Neural cell (in vitro differentiated cells): Measurements from ENCODE around the gene CELF4. TPM values are rescaled to one million over a fixed set of nuclear protein-coding genes. Genes with fewer than 3 reads are reported as not detected.

Source experiments
- H2AFZ ChIP-seq: fragments of 200-600, 300-800 bp; sonication (generic), shearing (Covaris generic); 2 replicates; pipeline ENCODE4 v1.6.0; 2014; ENCODE audit warnings: low read depth, mild to moderate bottlenecking, antibody characterized with exemption, low read length, moderate library complexity
- H3F3A ChIP-seq: fragments of 200-600 bp; shearing (Covaris generic); 2 replicates; pipeline ENCODE4 v1.6.1; 2016; ENCODE audit warnings: mild to moderate bottlenecking, moderate library complexity, mixed read lengths, antibody characterized with exemption, low read length; ENCODE audit not compliant: insufficient read depth, poor library complexity, severe bottlenecking
- H3K27ac ChIP-seq: fragments of 200-600, 300-800 bp; sonication (generic), shearing (Covaris generic); 2 replicates; pipeline ENCODE4 v1.5.1; 2014; ENCODE audit warnings: mild to moderate bottlenecking, low read length, moderate library complexity
- H3K27me3 ChIP-seq: fragments of 300-800, 200-600 bp; sonication (generic), shearing (Covaris generic); 2 replicates; pipeline ENCODE4 v1.6.0; 2014; ENCODE audit warnings: mild to moderate bottlenecking, low read depth, low read length, moderate library complexity; ENCODE audit not compliant: insufficient read depth
- H3K36me3 ChIP-seq: fragments of 300-800, 200-600 bp; sonication (generic), shearing (Covaris generic); 2 replicates; pipeline ENCODE4 v1.5.1; 2014; ENCODE audit warnings: mild to moderate bottlenecking, antibody characterized with exemption, low read length, moderate library complexity; ENCODE audit not compliant: insufficient read depth
- H3K4me2 ChIP-seq: fragments of 300-800, 200-600 bp; sonication (generic), shearing (Covaris generic); 2 replicates; pipeline ENCODE4 v1.6.0; 2014; ENCODE audit warnings: mild to moderate bottlenecking, low read length
- H3K4me3 ChIP-seq: fragments of 300-800, 200-600 bp; sonication (generic), shearing (Covaris generic); 2 replicates; pipeline ENCODE4 v1.5.1; 2014; ENCODE audit warnings: mild to moderate bottlenecking, low read length, moderate library complexity
- H3K79me2 ChIP-seq: fragments of 200-600 bp; shearing (Covaris generic); replicated peaks from 2 replicates; pipeline ENCODE4 v1.6.0; 2014; ENCODE audit warnings: mild to moderate bottlenecking, low read length, moderate library complexity; ENCODE audit not compliant: insufficient read depth
- H3K9ac ChIP-seq: fragments of 300-800, 200-600 bp; sonication (generic), shearing (Covaris generic); 2 replicates; pipeline ENCODE4 v1.6.1; 2016; ENCODE audit warnings: mild to moderate bottlenecking, low read length, mixed read lengths
- H3K9me2 ChIP-seq: fragments of 200-600 bp; shearing (Covaris generic); 2 replicates; pipeline ENCODE4 v1.6.1; 2016; ENCODE audit warnings: mild to moderate bottlenecking, low read length, mixed read lengths; ENCODE audit not compliant: insufficient read depth
- H3K9me3 ChIP-seq: fragments of 200-600, 300-800 bp; sonication (generic), shearing (Covaris generic); 2 replicates; pipeline ENCODE4 v1.6.1; 2016; ENCODE audit warnings: mild to moderate bottlenecking, mixed run types, low read length, moderate library complexity, mixed read lengths
- H4K20me1 ChIP-seq: fragments of 200-600 bp; shearing (Covaris generic); 2 replicates; pipeline ENCODE4 v1.6.1; 2016; ENCODE audit warnings: mild to moderate bottlenecking, mixed run types; ENCODE audit not compliant: insufficient read depth
- CTCF ChIP-seq: fragments of 450-650 bp; IDR thresholded peaks from 2 replicates; pipeline ENCODE4 v1.5.1; 2014; ENCODE audit warnings: antibody characterized with exemption, mild to moderate bottlenecking, moderate library complexity; ENCODE audit not compliant: poor library complexity, severe bottlenecking
- EP300 ChIP-seq: fragments of 450-650 bp; conservative IDR thresholded peaks from 2 replicates; pipeline ENCODE4 v1.6.1; 2014; ENCODE audit warnings: antibody characterized with exemption, mild to moderate bottlenecking, moderate library complexity; ENCODE audit not compliant: poor library complexity, severe bottlenecking
- EZH2 ChIP-seq: fragments of 200-600, 300-800 bp; shearing (Covaris generic), sonication (generic); IDR thresholded peaks from 2 replicates; pipeline ENCODE4 v1.6.1; 2014; ENCODE audit warnings: antibody characterized with exemption, low read length, borderline replicate concordance, mild to moderate bottlenecking; ENCODE audit not compliant: insufficient read depth, poor library complexity, severe bottlenecking
- MXI1 ChIP-seq: fragments of 450-650 bp; conservative IDR thresholded peaks from 2 replicates; pipeline ENCODE4 v1.6.1; 2014; ENCODE audit warnings: antibody characterized with exemption, mild to moderate bottlenecking; ENCODE audit not compliant: poor library complexity, severe bottlenecking
- POLR2AphosphoS5 ChIP-seq: IDR thresholded peaks from 2 replicates; pipeline ENCODE4 v1.6.1; 2012
- RAD21 ChIP-seq: fragments of 450-650 bp; conservative IDR thresholded peaks from 2 replicates; pipeline ENCODE4 v1.6.1; 2014; ENCODE audit warnings: antibody characterized with exemption, mild to moderate bottlenecking, moderate library complexity
- SMC3 ChIP-seq: fragments of 450-650 bp; conservative IDR thresholded peaks from 2 replicates; pipeline ENCODE4 v1.6.1; 2014; ENCODE audit warnings: antibody characterized with exemption, mild to moderate bottlenecking, moderate library complexity; ENCODE audit not compliant: poor library complexity
- TAF1 ChIP-seq: IDR thresholded peaks from 2 replicates; pipeline ENCODE4 v1.6.1; 2012; ENCODE audit warnings: low read depth
- polyA plus RNA-seq: library from polyadenylated mRNA; depleted of rRNA; stranded (reverse); fragments of >200 nt; gene quantifications from 2 replicates; pipeline ENCODE4 v1.2.3, GENCODE V29; 2014
- TF ChIP-seq, protein P1 (sequence below): IDR thresholded peaks from 2 replicates; pipeline ENCODE4 v1.6.1; 2012; ENCODE audit warnings: borderline replicate concordance

The CELF4 gene
- polyA plus RNA-seq, 1 donor from 2014 or later: 191 TPM

DNA sequence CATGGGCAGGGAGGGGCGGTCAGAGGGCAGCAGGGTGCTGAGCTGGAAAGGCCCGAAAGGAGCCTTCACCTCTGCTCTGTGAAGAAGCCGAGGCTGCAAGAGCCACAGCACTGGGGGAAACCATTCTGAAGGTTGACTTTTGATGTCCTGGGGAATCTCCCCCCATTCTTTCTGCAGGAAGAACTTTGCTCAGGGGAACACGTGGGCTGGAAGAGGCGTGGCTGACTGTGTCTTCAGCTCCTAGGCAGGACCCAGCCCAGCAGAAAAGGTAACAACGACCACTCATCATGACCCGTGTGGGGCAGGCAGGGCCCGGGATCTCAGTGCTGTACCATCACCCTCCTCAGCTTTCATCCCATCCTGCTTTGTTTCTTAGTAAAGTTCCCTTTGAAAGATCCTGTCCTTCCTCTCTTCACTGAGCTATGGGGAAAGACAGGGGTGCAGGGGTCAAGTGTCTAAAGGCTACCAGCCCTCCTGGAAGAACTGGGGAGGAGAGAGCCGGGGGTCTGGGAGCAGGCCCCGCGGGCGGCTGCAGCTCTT lies 312.7 kb downstream of the CELF4 start:
- H3K9me3 ChIP-seq: no peaks in the 10 kb centered on the region
- H2AFZ ChIP-seq: no peak overlapping the region
- no peaks in the 10 kb centered on the region for H3K79me2 ChIP-seq
- no peak overlapping the region for H3K9ac ChIP-seq
- no peak overlapping the region for H3K4me3 ChIP-seq
- no peak overlapping the region for H3K4me2 ChIP-seq
- H3K27me3 ChIP-seq: peaks cover 6% of the 10 kb centered on the region
- H3K9me2 ChIP-seq: no peaks in the 10 kb centered on the region
- no peaks in the 10 kb centered on the region for H4K20me1 ChIP-seq
- H3K27ac ChIP-seq: no peak overlapping the region
- H3K36me3 ChIP-seq: no peaks in the 10 kb centered on the region
- H3F3A ChIP-seq: no peaks in the 10 kb centered on the region
- TF ChIP-seq EZH2: no peak
- TF ChIP-seq RAD21: no peak
- no peak for TF ChIP-seq TAF1
- TF ChIP-seq MXI1: no peak
- no peak for TF ChIP-seq CTCF

DNA sequence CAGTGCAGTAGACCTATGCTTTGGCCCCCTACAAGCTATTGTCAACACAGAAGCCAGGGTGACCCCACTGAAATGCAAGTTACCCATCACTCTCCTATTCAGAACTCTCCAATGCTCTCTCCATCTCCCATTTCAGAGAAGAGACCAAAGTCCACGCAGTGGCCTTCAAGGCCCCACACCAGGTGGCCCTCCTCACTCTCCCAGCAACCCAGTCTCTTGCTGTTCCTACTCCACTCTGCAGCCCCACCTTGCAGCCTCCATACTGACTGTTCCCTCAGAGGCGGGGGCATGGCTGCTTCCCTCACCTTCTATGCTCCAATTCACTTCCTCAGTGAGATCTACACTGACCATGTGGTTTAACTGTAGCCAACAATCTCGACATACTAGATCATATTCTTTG lies 313.3 kb downstream of the CELF4 start:
- Histone ChIP-seq H3K9ac (no peak overlapping the region), H3K27ac (no peak overlapping the region), H3K36me3 (no peaks in the 10 kb centered on the region), H2AFZ (no peak overlapping the region), H3F3A (no peaks in the 10 kb centered on the region), H4K20me1 (no peaks in the 10 kb centered on the region), H3K27me3 (peaks cover 6% of the 10 kb centered on the region), H3K4me2 (no peak overlapping the region), H3K9me2 (no peaks in the 10 kb centered on the region), H3K4me3 (no peak overlapping the region), H3K9me3 (no peaks in the 10 kb centered on the region), H3K79me2 (no peaks in the 10 kb centered on the region)
- TF ChIP-seq, protein P1, sequence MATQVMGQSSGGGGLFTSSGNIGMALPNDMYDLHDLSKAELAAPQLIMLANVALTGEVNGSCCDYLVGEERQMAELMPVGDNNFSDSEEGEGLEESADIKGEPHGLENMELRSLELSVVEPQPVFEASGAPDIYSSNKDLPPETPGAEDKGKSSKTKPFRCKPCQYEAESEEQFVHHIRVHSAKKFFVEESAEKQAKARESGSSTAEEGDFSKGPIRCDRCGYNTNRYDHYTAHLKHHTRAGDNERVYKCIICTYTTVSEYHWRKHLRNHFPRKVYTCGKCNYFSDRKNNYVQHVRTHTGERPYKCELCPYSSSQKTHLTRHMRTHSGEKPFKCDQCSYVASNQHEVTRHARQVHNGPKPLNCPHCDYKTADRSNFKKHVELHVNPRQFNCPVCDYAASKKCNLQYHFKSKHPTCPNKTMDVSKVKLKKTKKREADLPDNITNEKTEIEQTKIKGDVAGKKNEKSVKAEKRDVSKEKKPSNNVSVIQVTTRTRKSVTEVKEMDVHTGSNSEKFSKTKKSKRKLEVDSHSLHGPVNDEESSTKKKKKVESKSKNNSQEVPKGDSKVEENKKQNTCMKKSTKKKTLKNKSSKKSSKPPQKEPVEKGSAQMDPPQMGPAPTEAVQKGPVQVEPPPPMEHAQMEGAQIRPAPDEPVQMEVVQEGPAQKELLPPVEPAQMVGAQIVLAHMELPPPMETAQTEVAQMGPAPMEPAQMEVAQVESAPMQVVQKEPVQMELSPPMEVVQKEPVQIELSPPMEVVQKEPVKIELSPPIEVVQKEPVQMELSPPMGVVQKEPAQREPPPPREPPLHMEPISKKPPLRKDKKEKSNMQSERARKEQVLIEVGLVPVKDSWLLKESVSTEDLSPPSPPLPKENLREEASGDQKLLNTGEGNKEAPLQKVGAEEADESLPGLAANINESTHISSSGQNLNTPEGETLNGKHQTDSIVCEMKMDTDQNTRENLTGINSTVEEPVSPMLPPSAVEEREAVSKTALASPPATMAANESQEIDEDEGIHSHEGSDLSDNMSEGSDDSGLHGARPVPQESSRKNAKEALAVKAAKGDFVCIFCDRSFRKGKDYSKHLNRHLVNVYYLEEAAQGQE: no peak
- no peak for TF ChIP-seq EP300
- no peak for TF ChIP-seq EZH2
- TF ChIP-seq POLR2AphosphoS5: no peak
- no peak for TF ChIP-seq RAD21
- TF ChIP-seq TAF1: no peak
- TF ChIP-seq MXI1: no peak
- no peak for TF ChIP-seq CTCF
- no peak for TF ChIP-seq SMC3
